ENCODE results near the gene TRAT1.
"Not testable (repeated sequence)": the region's sequence is repeated elsewhere in the genome, so short reads cannot be mapped to it uniquely, and the experiment has no call there.

TRAT1 gene

GRCh38 chr3:108822123-108822897 lies at the start of gene TRAT1:
TSS of gene TRAT1 (plus strand) at chr3:108822786. CDS start at chr3:108822928, 142 bp downstream.
- DNase-seq: no peak

GRCh38 chr3:108775649-108776048 lies 46.9 kb upstream of the TRAT1 start:
- no peak for DNase-seq

DNA sequence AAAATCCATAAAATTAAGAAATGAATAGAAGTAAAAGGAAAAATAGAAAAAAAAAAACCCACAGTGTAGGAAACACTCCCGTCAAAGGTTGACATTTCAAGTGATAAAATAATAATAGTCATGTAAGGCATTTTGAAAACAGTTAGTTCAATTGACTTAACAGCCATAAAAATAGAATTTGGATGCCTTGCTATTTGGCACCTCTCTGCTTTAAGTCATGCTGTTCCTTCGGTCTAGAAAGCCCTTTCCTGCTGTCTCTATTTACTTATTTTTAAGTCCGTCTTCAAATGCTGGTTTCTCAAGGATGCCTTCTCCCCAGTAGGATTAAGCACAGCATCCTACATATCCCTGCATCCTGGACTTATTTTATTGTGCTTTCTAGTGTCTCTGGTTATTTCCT lies 43.1 kb upstream of the TRAT1 start:
- DNase-seq: no peak

DNA sequence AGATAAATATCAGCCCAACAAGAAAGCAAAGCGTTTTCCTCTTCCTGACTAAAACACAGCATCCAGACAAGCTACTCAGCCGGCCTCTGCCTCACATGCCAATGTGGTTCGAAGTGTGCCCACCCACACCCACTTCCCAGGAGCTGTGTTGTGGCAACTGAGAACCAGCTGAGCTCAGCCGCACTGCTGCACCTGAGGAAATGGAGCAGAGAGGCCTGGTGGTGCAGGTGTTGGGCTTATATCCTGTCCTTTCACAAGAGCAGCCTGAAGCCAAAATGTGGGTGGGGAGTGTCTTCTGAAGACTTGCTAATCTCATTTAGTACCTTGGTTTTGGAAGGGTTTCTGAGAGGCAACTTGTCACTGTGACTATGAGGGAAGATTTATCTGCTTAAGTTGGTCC lies 42.4 kb upstream of the TRAT1 start:
- peak; percentile 29 for DNase-seq

- no peak for DNase-seq
These were observed 31.1 kb upstream of the TRAT1 start for GRCh38 chr3:108791473-108791872.

GRCh38 chr3:108804437-108804836 lies 18.1 kb upstream of the TRAT1 start:
- DNase-seq: no peak

- DNase-seq: no peak
These were observed 17.6 kb upstream of the TRAT1 start for GRCh38 chr3:108804966-108805365.

- no peak for DNase-seq
These were observed 16.3 kb upstream of the TRAT1 start for GRCh38 chr3:108806316-108806715.

- DNase-seq: peak; percentile 58
These were observed 4.2 kb upstream of the TRAT1 start for GRCh38 chr3:108818404-108818803.

GRCh38 chr3:108820586-108820985 lies 2.0 kb upstream of the TRAT1 start:
- DNase-seq: no peak

DNA sequence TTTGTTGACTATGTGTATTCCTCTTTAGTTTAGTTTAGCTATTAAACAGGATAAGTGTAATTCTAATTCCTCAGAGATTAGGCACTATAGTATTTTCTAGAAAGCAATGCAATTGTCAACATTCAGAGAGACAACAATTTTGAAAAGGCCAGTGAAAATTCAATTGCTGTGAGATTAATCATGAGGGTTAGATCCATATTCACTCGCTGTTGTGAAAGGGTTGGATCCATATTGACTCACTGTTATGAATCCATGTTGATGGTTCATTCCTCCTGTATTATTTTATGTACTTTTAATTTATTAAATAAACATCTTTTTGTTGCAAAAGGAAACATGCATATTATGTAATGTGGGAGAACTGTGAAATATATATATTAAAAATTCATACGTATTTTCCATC lies 641 bp downstream of the TRAT1 start:
- DNase-seq: no peak

- DNase-seq: not testable (repeated sequence)
These were observed 1.2 kb downstream of the TRAT1 start for GRCh38 chr3:108823803-108824202.

- no peak for DNase-seq
These were observed 4.0 kb downstream of the TRAT1 start for GRCh38 chr3:108826309-108827187.

DNA sequence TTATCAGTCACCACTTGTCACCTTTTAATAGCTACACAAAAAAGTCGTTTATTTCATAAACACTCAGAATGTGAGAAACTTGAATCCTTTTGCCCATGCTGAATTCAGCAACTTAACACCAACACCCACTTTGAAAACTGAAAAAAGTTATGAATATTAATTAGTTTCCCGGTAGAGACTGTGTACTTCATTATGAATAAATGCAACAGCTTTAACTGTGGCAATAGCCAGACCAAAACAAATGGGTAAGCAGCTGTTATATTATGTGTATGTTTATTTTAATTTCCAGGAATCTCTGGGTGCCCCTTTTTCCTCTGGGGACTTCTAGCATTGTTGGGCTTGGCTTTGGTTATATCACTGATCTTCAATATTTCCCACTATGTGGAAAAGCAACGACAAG lies 7.8 kb downstream of the TRAT1 start:
- no peak for DNase-seq

GRCh38 chr3:108830991-108831614 lies 8.5 kb downstream of the TRAT1 start:
- DNase-seq: no peak

GRCh38 chr3:108833611-108834010 lies 11.0 kb downstream of the TRAT1 start:
- no peak for DNase-seq

GRCh38 chr3:108834551-108834950 lies 12.0 kb downstream of the TRAT1 start:
- no peak for DNase-seq

- DNase-seq: no peak
These were observed 12.5 kb downstream of the TRAT1 start for GRCh38 chr3:108835101-108835500.

DNA sequence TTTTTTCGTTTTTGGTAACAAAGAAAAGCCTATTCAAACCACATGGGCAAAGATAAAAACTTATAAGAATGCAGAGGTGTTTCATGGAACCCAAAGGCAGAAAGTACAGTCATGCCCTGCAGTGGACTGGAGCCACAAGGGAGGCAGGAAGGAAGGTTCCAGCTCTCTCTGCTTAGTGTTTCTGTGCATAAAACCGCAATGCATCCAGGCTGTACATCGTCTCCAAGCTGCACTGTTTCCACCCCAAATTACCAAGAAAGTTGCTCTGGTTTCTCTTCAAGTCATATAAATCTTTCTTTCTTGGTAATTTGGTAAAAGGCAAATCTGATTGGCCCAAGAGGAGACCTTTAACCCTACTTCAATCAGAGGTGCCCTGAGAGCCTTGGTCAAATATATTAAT lies 15.8 kb downstream of the TRAT1 start:
- peak; percentile 53 for DNase-seq

DNA sequence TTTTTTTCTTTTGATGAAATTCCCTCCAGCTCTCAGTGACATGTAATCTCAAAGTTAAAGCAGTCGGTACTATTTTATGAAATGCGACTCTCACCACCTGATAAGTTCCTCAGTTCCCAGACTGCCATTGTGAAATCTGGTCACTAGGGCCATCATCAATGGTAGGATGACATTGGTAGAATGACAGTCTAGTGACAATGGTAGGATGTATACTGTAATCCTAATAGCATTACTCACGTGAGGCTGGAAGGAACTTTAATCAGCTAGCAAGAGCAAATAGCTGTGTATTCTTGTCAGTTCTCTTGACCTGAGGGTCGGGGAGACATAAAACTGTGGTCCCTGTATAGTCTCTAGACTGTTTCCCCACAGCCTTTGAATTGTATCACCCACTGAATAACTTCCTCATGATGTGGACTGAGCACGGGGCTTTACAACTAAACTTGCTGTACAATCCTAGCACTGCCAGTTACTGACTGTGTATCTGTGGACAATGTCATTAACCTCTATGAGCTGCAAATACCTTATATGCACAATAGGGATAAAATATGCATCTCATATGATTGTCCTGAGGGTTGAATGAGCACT lies 23.2 kb downstream of the TRAT1 start:
- no peak for DNase-seq

DNA sequence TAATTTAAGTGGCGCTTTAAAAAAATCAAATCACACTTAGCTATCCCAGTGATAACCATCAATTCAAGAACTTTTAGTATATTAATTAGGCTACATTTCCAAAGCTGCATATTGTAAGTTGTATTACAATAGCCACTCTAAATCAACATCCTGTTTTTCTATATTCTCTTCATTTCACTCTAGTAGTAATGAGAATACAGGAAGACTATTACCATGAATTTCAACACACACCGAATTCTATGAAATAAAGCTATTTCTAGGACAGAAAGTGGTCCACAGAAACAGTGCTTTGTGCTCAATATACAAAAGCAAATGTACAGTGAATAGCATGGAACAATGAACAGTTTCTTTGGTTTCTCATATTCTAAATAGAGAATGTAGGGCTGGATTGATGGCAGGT lies 24.6 kb downstream of the TRAT1 start:
- no peak for DNase-seq

DNA sequence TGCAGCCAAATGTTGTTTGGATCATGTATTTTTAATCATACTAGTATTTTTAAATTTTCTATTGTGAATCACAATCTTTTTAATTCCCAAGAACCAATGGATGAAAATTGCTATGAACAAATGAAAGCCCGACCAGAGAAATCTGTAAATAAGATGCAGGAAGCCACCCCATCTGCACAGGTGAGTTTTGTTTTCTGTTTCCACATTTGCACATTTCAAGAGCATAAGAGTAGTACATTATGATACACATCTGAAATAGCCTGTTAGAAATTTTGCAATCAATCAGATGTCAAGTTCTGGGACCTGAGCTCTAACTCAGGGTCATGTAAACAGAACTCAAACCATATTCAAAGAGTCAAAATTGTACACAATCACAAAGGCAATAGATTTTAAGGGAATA lies 26.5 kb downstream of the TRAT1 start:
- DNase-seq: no peak

DNA sequence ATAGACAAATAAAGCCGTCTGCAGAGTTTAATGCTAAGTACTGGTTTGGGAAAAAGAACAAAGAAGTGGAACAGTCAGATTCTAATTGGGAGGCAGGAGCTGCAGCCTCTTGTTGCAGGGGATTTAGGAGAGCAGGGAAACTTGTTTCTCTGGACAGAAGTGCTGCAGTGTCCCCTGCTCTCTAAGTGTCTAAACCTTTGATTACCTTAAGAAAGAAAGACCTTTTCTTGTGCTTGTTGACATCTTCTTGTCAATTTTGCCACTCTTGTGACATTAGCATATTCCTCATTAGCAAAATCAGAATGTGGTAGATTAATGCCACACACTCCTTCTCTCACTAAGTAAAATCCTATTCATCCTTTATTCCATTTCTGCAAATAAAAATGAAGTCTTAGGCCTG lies 38.8 kb downstream of the TRAT1 start:
- DNase-seq: no peak
